CD4-positive, CD25-positive, alpha-beta regulatory T cell (primary cell): ENCODE data around the gene TMC6. TPM values are rescaled to one million over a fixed set of nuclear protein-coding genes. Genes with fewer than 3 reads are reported as not detected.
"Not testable (repeated sequence)": the region's sequence is repeated elsewhere in the genome, so short reads cannot be mapped to it uniquely, and the experiment has no call there.

ENCODE experiments used
- ATAC-seq, 2 donors: fragments of 150-1000 bp; cut with Tn5 transposase; one replicate each; pipeline ENCODE4 v1.10.0; 2021; ENCODE audit warnings: low read depth in 2 of 2, moderate number of reproducible peaks in 2 of 2, moderate library complexity in 1 of 2
- DNase-seq, 3 donors: peaks; one replicate each; pipeline versions ENCODE4 v3.0.0 to v3.0.0-alpha.2; 2012 to 2022; ENCODE audit warnings: mixed read lengths in 1 of 3
- H3K27ac ChIP-seq: one replicate; pipeline ENCODE4 v1.7.0; 2013; ENCODE audit warnings: mild to moderate bottlenecking, low read length; ENCODE audit not compliant: insufficient read depth, poor library complexity, severe bottlenecking
- H3K27me3 ChIP-seq: one replicate; pipeline ENCODE4 v1.7.0; 2013; ENCODE audit warnings: low read length; ENCODE audit not compliant: control insufficient read depth, insufficient read depth
- H3K36me3 ChIP-seq: one replicate; pipeline ENCODE4 v1.7.0; 2013; ENCODE audit warnings: mild to moderate bottlenecking, low read length, moderate library complexity; ENCODE audit not compliant: control insufficient read depth, insufficient read depth
- H3K4me1 ChIP-seq: 2 replicates; pipeline ENCODE4 v1.7.0; 2013; ENCODE audit warnings: mild to moderate bottlenecking, low read length; ENCODE audit not compliant: insufficient read depth, control insufficient read depth, poor library complexity, severe bottlenecking
- H3K4me3 ChIP-seq: one replicate; pipeline ENCODE4 v1.7.0; 2013; ENCODE audit warnings: low read depth, mild to moderate bottlenecking, low read length, moderate library complexity
- H3K9me3 ChIP-seq, 2 experiments: 1 replicate in 1 of 2; 2 replicates in 1 of 2; pipeline ENCODE4 v1.7.0; 2013; ENCODE audit warnings: low read length in 2 of 2, mild to moderate bottlenecking in 1 of 2, moderate library complexity in 1 of 2; ENCODE audit not compliant: control insufficient read depth in 2 of 2
- H3K27ac Mint-ChIP-seq, 3 donors: one replicate each; pipeline ENCODE4 v1.8.0; 2020 to 2022; ENCODE audit warnings: mild to moderate bottlenecking in 3 of 3, mixed read lengths in 3 of 3, moderate library complexity in 2 of 3
- H3K27me3 Mint-ChIP-seq: one replicate; pipeline ENCODE4 v1.8.0; 2022; ENCODE audit warnings: mild to moderate bottlenecking, mixed read lengths
- H3K36me3 Mint-ChIP-seq: one replicate; pipeline ENCODE4 v1.8.0; 2020; ENCODE audit warnings: mixed read lengths
- H3K4me1 Mint-ChIP-seq, 4 donors: one replicate each; pipeline ENCODE4 v1.8.0; 2020 to 2022; ENCODE audit warnings: mixed read lengths in 4 of 4, mild to moderate bottlenecking in 1 of 4
- H3K4me3 Mint-ChIP-seq, 4 donors: one replicate each; pipeline ENCODE4 v1.8.0; 2020 to 2022; ENCODE audit warnings: mild to moderate bottlenecking in 4 of 4, mixed read lengths in 4 of 4, moderate library complexity in 3 of 4
- H3K9me3 Mint-ChIP-seq, 7 donors: one replicate each; pipeline ENCODE4 v1.8.0; 2020 to 2022; ENCODE audit warnings: mixed read lengths in 7 of 7, mild to moderate bottlenecking in 3 of 7, moderate library complexity in 2 of 7
- polyA plus RNA-seq, 4 donors: library from polyadenylated mRNA; unstranded; fragments of 300-500 nt; fragmentation: Illumina TruSeq; gene quantifications; one replicate each; pipeline ENCODE4 v1.2.3, GENCODE V29; 2021
- total RNA-seq: library from RNA; stranded (reverse); gene quantifications from one replicate; pipeline ENCODE4 v1.2.3, GENCODE V29; 2022

Gene TMC6
- total and polyA plus RNA-seq, 5 donors from 2014 or later: 160 to 727 (median 234) TPM

DNA sequence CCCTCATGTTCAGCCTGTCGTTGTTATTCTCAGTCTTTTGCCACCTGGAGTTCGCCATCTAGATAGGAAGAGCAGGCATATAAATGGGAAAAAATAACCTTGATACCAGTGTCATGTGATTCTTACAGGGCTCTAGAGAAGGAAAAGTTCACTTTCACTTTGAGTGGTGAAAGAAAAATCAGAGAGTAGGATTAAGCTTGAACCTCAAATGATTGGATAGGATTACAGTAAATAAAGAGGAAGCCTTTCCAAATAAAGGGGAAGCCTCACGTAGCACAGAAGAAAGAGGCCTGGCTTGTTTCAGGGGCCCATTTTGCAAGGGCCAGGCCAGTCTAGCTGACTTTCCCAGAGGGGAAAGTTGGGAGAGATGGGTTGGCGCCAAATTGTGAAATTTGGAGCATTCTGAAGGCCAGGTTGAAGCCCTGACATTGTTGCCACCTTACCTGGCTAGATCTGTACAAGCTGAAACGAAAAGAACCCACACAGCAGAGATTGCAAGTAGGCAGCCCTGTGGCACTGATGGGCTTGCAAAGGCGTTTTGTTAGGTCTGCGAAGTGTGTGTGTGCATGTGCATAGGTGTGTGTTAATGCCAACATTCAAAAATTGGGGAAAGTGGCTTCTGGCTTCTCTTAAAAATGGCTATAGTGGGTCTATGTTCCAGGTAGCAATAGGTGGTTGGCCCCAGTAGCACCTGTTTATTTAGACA, 38.8 kb downstream of the TMC6 start:
- ATAC-seq (no peak), DNase-seq (no peak)
- Mint-ChIP-seq H3K27me3 (no peaks in the 10 kb centered on the region), H3K36me3 (peaks cover 55% of the 10 kb centered on the region), H3K27ac (peak overlapping the region in 1 of 3 donors; percentile 89), H3K4me1 (peaks cover 0 to 2% (median 1%) of the 10 kb centered on the region in 4 donors), H3K9me3 (no peaks in the 10 kb centered on the region), H3K4me3 (no peak overlapping the region)
- H3K36me3 ChIP-seq: peaks cover 85% of the 10 kb centered on the region
- no peak overlapping the region for H3K27ac ChIP-seq
- H3K27me3 ChIP-seq: no peaks in the 10 kb centered on the region
- H3K9me3 ChIP-seq: no peaks in the 10 kb centered on the region
- H3K4me1 ChIP-seq: no peaks in the 10 kb centered on the region
- H3K4me3 ChIP-seq: no peak overlapping the region

DNA sequence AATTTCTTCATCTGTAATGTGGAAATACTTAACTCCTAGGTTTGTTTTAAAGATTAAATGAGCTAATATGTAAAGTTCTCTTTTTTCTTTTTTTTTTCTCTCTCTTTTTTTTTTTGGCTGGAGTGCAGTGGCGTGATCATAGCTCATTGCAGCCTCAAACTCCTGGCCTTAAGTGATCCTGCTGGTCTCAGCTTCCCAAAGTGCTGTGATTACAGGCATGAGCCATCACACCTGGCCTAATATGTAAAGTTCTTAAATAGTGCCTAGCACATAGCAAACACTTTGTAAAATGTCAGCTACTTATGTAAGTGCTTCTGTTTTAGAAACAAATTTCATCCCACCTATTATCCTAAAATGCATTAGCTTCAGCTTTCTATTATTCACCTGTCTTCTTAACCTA, 40.0 kb downstream of the TMC6 start:
- H3K27me3 Mint-ChIP-seq: no peaks in the 10 kb centered on the region
- H3K4me1 Mint-ChIP-seq: peaks cover 0 to 2% (median 1%) of the 10 kb centered on the region in 4 donors
- peaks cover 50% of the 10 kb centered on the region for H3K36me3 Mint-ChIP-seq
- Histone ChIP-seq H3K36me3 (peaks cover 78% of the 10 kb centered on the region), H3K4me3 (no peak overlapping the region), H3K27ac (no peak overlapping the region), H3K9me3 (no peaks in the 10 kb centered on the region), H3K4me1 (no peaks in the 10 kb centered on the region), H3K27me3 (no peaks in the 10 kb centered on the region)
- H3K9me3 Mint-ChIP-seq: no peaks in the 10 kb centered on the region
- peak overlapping the region in 1 of 3 donors; percentile 71 for H3K27ac Mint-ChIP-seq
- DNase-seq (no peak), ATAC-seq (no peak)
- no peak overlapping the region for H3K4me3 Mint-ChIP-seq

DNA sequence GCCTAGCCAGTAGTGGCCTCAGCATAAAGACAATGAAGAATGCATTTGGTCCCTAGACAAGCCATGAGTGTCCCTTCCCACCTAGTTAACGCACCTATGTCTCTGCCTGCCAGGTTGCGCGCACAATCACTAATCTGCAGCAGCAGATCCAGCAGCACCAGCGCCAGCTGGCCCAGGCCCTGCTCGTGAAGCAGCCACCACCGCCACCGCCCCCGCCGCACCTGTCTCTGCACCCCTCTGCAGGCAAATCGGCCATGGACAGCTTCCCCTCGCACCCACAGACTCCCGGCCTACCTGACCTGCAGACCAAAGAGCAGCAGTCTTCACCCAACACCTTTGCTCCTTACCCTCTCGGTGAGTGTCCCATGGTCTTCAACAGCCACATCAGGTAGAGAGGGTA, 41.8 kb downstream of the TMC6 start:
- Mint-ChIP-seq H3K4me1 (peaks cover 0 to 5% (median 1%) of the 10 kb centered on the region in 4 donors), H3K27me3 (no peaks in the 10 kb centered on the region), H3K27ac (peak overlapping the region in 1 of 3 donors; percentile 11), H3K36me3 (peaks cover 51% of the 10 kb centered on the region), H3K4me3 (no peak overlapping the region), H3K9me3 (no peaks in the 10 kb centered on the region)
- no peaks in the 10 kb centered on the region for H3K27me3 ChIP-seq
- H3K9me3 ChIP-seq: no peaks in the 10 kb centered on the region
- ATAC-seq (no peak), DNase-seq (no peak)
- H3K27ac ChIP-seq: no peak overlapping the region
- H3K36me3 ChIP-seq: peaks cover 69% of the 10 kb centered on the region
- no peak overlapping the region for H3K4me3 ChIP-seq
- no peaks in the 10 kb centered on the region for H3K4me1 ChIP-seq

GRCh38 chr17:78082988-78083387, 45.6 kb downstream of the TMC6 start:
- DNase-seq (no peak), ATAC-seq (no peak)
- H3K9me3 ChIP-seq: no peaks in the 10 kb centered on the region
- peaks cover 0 to 5% (median 1%) of the 10 kb centered on the region in 4 donors for H3K4me1 Mint-ChIP-seq
- H3K9me3 Mint-ChIP-seq: no peaks in the 10 kb centered on the region
- no peaks in the 10 kb centered on the region for H3K27me3 ChIP-seq
- H3K27ac ChIP-seq: no peak overlapping the region
- no peaks in the 10 kb centered on the region for H3K4me1 ChIP-seq
- H3K36me3 Mint-ChIP-seq: peaks cover 49% of the 10 kb centered on the region
- peaks cover 69% of the 10 kb centered on the region for H3K36me3 ChIP-seq
- H3K27ac Mint-ChIP-seq: no peak overlapping the region
- no peak overlapping the region for H3K4me3 Mint-ChIP-seq
- no peaks in the 10 kb centered on the region for H3K27me3 Mint-ChIP-seq
- H3K4me3 ChIP-seq: no peak overlapping the region

DNA sequence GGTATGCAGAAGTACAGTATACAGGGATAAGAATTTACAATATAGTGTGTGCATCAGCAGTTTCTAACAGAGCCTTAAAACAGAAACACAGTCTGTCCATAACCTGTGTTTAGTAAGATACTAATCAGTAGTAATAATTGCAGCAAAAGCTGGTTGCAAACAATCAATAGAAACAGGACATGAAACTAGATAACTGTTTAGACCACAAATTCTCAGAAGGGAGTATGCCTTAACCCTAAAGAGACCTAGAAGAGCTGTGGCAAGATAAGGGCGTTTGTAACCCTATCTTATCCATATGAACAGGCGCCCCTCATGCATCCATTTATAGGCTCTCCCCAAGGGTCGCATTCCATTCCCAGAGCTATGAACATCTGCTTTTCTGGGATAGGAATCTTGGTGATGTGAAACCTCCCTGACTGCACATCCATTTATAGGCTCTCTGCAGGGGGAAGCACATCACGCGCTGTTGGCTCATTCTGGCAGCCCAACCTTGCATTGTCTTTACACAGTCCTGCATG, 46.1 kb downstream of the TMC6 start:
- not testable (repeated sequence) for H3K4me1 Mint-ChIP-seq, H3K27ac ChIP-seq, H3K4me3 Mint-ChIP-seq, H3K27me3 Mint-ChIP-seq, H3K27me3 ChIP-seq, H3K4me1 ChIP-seq, ATAC-seq, H3K4me3 ChIP-seq, H3K9me3 ChIP-seq, H3K9me3 Mint-ChIP-seq
- peak overlapping the region in 1 of 3 donors; percentile 46 for H3K27ac Mint-ChIP-seq
- peaks cover 69% of the 10 kb centered on the region for H3K36me3 ChIP-seq
- peaks cover 49% of the 10 kb centered on the region for H3K36me3 Mint-ChIP-seq
- peak in 1 of 3 donors; percentile 28 for DNase-seq

DNA sequence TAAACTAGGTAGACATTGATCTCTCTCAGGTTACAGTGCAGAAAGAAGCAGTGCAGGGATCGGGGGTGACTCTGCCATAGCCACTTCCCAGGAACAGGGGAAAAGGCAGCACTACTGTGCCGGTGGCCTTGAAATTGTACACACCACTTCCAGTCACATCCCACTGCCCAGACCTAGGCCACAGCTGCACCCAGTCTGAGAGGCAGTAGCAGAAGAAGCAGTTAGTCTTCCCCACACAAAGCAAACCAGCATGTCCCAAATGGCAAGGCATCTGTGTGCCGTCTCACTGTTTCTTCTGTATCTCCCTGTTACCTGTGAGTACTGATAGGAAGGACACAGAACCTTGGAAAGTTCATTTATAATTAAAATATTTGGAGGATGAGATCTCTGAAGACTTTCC, 47.0 kb downstream of the TMC6 start:
- H3K9me3 ChIP-seq: no peaks in the 10 kb centered on the region
- ATAC-seq (no peak), DNase-seq (no peak)
- H3K27me3 Mint-ChIP-seq: no peaks in the 10 kb centered on the region
- H3K36me3 ChIP-seq: peaks cover 69% of the 10 kb centered on the region
- no peaks in the 10 kb centered on the region for H3K27me3 ChIP-seq
- peak overlapping the region in 1 of 3 donors; percentile 46 for H3K27ac Mint-ChIP-seq
- H3K4me1 Mint-ChIP-seq: peaks cover 0 to 5% (median 1%) of the 10 kb centered on the region in 4 donors
- H3K9me3 Mint-ChIP-seq: no peaks in the 10 kb centered on the region
- H3K36me3 Mint-ChIP-seq: peaks cover 50% of the 10 kb centered on the region
- H3K27ac ChIP-seq: no peak overlapping the region
- H3K4me3 Mint-ChIP-seq: no peak overlapping the region
- H3K4me3 ChIP-seq: no peak overlapping the region
- no peaks in the 10 kb centered on the region for H3K4me1 ChIP-seq

GRCh38 chr17:78079253-78079652, 49.3 kb downstream of the TMC6 start:
- Histone ChIP-seq H3K36me3 (peaks cover 83% of the 10 kb centered on the region), H3K9me3 (no peaks in the 10 kb centered on the region), H3K27ac (no peak overlapping the region), H3K4me3 (no peak overlapping the region), H3K27me3 (no peaks in the 10 kb centered on the region), H3K4me1 (no peaks in the 10 kb centered on the region)
- DNase-seq: no peak
- Mint-ChIP-seq H3K9me3 (no peaks in the 10 kb centered on the region), H3K27me3 (no peaks in the 10 kb centered on the region), H3K4me1 (peaks cover 0 to 3% (median 0%) of the 10 kb centered on the region in 4 donors), H3K36me3 (peaks cover 57% of the 10 kb centered on the region), H3K27ac (no peak overlapping the region), H3K4me3 (no peak overlapping the region)
- ATAC-seq: no peak

DNA sequence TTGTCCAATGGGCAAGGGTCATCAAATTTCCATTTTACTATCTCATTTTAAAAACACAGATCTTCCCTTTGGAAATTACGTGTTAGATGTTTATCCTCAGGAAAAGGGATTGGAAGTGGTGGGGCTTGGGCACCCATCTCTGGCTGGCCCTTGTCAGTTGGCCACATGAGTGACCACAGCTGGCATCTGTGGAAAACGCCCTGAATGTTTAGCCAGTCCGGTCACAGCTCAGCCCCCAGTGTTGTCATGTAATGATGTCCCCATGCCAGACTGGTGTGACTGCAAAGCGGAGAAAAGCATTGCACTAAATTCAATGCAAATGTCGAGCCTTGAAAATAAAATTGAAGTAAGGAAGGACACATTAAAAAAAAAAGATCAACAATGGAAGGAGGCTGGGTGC, 53.0 kb downstream of the TMC6 start:
- Mint-ChIP-seq H3K4me1 (no peaks in the 10 kb centered on the region), H3K4me3 (no peak overlapping the region), H3K27me3 (no peaks in the 10 kb centered on the region), H3K9me3 (no peaks in the 10 kb centered on the region), H3K36me3 (peaks cover 63% of the 10 kb centered on the region), H3K27ac (peak overlapping the region in 1 of 3 donors; percentile 16)
- Histone ChIP-seq H3K36me3 (peaks cover 97% of the 10 kb centered on the region), H3K27me3 (no peaks in the 10 kb centered on the region), H3K9me3 (no peaks in the 10 kb centered on the region), H3K27ac (no peak overlapping the region), H3K4me3 (no peak overlapping the region), H3K4me1 (no peaks in the 10 kb centered on the region)
- ATAC-seq: no peak
- no peak for DNase-seq
